ENCODE results near the gene MYLK3.

GRCh38 chr16:46748775-46749705, 896 bp upstream of the MYLK3 start:
- TF ChIP-seq POLR2A (IDR thresholded peaks at IDR 0.05) (no peak), POLR2AphosphoS5 (IDR thresholded peaks at IDR 0.05) (no peak), CTCF (IDR thresholded peaks at IDR 0.05) (no peak)

All from prostate gland (tissue), 2 donors.